HG02870 (cell line): ENCODE measurements around the gene PPP4C.

Source experiments
- ATAC-seq: cut with Tn5 transposase; IDR thresholded peaks from one replicate; pipeline ENCODE4 v1.9.1; 2021; ENCODE audit warnings: mild to moderate bottlenecking, moderate library complexity; ENCODE audit not compliant: unreplicated experiment

PPP4C gene

DNA sequence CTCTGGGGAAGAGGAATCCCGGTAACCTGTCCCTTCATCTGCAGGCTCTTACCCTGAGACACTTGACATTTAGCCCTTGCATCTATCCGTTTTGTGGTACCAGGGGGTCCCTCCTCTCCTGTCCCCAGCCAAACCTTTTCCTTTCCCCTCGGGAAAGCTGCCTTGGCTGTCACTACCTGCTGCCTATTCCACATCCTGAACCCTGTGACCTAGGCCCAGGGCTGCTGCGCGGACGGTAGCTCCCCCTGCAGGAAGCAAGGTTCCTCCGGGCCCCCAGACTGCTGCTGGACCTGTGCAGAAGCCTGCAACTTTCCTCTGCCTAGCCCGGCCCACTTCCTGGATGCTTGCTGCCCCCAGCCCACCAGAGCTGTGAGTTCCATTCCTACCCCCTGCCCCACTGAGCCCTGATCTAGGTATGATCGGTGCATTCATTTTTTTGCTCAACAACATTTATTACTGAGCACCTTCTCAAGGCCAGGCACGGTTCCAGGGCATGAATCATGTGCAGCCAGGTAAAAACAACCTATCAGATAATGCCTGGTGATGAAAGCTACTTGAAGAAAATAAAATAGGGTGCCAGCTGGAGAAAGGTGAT is 20.7 kb upstream of the PPP4C start:
- ATAC-seq = no peak

DNA sequence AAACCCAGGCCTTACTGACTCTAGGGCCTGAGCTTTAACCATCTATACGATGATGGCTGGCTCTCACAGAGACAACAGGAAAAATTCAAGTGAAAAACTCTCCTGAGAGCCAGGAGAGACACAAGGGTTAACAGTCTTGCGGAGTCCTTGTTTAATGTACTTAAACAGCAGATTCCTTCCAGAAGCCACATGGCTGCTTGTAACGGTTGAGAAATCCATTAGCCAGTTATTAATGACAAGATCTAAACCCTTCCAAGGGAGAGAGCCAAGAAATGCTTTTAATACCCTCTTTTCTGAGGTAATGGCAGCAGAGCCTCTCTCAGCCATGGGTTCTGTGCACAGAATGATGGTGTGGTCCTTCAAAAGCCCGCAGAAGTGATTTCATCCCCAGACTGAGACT is 15.4 kb upstream of the PPP4C start:
- no peak for ATAC-seq

DNA sequence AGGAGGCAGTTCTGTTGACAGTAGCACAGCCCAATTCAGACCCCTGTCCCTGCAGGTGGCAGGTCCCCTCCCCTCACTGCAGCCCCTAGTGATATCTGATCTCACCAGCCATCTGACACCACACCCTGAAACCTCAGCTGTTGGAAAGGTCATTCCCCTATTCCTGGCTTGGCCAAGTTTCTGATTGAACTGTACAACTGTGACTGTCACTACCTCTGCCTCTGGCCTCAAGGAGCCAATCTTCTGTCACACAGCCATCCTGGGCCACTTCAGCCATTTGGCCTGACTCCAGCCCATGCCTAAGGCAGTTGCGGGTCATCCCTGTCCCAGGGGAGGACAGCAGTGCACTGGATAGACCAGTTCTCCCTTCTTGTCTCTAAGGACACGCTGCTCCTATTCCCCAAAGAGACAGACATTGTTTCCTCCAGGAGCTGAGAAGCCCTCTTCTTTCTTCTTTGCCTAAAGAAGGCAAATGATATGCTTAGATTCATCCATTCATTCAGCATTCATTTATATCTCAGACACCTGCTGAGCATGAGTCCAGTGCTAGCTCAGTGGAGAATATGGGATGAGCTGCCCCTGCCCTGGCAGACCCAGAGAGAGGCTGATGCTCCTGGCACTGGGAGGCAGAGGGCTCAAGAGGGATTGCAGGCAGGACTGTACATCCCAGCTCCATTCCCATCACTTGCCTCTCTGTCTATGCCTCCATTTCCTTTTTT is 14.8 kb upstream of the PPP4C start:
- no peak for ATAC-seq

DNA sequence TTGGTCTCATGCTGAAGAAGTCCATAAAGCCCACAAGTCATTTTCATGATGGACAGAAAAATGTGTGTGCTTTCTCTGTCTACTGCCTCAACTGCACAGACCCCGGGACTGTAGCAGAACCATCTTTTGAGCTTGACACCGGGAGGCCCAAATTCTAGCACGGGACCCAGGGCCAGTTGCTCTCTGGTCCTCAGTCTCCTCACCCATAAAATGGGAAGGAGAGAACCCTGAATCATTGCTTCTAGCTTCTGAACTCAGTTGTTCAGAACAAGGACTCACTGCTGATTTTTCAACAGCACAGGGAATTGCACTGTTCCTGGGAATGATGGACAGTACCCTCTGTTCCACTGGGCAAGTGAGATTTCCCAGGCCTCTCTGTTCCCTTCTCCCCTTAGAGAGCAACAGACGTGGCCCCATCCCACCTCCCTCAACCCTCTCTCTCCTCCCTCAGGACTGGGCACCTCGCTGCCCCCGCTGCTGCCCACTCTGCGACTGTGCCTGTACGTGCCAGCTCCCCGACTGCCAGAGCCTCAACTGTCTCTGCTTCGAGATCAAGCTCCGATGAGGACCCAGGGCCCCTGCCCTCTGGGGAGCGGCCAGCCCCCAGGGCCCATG is 12.4 kb upstream of the PPP4C start:
- no peak for ATAC-seq

DNA sequence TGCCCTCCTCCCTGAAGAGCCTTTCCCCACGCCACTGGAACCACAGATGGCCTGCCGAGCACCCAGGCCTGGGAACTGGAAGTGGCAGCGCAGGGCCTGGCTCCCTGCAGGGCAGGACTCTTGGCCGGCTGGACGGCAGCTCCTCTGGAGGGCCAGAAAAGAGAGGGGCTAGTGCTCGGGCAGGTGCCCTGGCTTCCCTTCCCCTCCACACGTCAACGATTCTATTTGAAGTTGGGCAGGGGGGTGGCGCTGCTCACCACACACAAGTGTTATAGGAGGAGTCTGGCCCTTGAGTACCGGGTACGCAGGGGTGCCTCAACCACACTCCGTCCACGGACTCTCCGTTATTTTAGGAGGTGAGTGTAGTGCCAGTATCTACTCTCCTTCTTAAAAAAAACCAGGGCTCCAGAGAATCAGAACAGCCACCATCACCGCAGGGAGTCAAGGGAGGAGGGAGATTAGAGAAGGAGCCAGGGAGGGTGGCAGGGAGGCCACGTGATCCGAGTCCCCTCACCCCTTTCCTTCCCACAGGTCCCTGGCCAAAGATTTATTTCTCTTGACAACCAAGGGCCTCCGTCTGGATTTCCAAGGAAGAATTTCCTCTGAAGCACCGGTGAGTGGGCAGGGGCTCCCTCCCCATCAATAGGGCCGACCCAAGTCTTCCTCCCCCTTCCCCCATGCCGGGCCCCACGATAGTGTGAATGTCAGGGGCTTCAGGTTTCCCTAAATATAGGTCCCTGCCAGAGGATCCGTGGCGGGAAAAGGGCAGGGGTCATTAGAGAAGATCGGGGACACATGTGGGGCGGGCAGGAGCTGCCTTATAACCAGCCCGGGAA is 11.7 kb upstream of the PPP4C start:
- ATAC-seq = no peak

DNA sequence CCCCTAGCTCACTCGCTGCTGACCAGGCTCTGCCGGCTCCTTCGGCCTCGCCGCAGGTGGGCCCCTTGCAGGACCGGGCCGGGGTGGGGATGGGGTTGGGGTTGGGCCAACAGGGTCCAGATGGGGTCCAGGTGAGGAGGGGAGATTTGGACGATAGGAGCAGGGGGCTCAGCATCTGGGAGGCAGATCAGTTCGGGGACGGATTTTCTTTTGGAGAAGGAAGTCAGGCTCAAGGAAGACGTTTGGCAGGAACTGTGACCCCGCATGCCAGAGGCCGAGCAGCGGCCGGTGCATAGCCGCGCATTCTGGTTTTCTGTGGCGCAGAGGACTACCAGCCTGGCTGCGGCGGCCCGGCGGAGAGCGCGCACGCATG is 11.1 kb upstream of the PPP4C start:
- no peak for ATAC-seq

DNA sequence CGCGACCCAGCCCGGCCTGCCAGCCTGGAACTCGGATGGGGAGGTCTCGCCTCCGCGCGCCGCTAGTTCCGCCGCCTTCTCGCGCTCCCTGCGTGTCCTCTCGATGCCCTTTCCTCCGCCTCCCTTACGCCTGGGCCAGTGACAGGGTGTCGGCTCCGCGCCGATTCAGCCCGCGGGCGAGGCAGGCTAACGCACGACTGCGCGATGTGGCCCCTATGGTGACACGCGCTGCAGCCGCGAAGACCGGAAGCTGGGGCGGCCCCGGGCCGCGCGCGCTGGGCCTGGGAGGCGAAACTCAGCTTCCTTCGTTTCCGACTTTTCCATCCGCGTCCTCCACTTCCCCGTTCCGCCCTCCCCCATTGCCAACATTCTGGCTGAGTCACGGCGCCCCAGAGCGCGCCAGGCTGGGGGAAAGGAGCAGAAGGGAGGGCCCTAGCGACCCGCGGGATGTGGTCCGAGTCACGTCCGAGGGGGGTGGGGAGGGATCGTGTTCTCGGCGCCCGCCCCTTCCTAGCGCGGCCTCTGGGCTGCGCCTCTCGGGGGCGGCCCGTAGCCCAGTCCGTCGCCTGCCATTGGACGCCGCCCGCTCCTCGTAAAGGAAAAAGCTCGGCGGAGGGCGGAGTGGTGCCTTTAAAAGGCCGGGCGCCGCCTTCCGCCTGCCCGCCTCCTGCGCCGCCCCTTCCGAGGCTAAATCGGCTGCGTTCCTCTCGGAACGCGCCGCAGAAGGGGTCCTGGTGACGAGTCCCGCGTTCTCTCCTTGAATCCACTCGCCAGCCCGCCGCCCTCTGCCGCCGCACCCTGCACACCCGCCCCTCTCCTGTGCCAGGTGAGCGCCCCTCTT is 10.5 kb upstream of the PPP4C start, which contains the start of gene ALDOA:
Gene ALDOA (plus strand): TSS at position 659 of the 841 bp plus-strand sequence. CDS start 1,138 bp downstream, outside the sequence.
- peak; percentile 66 for ATAC-seq

DNA sequence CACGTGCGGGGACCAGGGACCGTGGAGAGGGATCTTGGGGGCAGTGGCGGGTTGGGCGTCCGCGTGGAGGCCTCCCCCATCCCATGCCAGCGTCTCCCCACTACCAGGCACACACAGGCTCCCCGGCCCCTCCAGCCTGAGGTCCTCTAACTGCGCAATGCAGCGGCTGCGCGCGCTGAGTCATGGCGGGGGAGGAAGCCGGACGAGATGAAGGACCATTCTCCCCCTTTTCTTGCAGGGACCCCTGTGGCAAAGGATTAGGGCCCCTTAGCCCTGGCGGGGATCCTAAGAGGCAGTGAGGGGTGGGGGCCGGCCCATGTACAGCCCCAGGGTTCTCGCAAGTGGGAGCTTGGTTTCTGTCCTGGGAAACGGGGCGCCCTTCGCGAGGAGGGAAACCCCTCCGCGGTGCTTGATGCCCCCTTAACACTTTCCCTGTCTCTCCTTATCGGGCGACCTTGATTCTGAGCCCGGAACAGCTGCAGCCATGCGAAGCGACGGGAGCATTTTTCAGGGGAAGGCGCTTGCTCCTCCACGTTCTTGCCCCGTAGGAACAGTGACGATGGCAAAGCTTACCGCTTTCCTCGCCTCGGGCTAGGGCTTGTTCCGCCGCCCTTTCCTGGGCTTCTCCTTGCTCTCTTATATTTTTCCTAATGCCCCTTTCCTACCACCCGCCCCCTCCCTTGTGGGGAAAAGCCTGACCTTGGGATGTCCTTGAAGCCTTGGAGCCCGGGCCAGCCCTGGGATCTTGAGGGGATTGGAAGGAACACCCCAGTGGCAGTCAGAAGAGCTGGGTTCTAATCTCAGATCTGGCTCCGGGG is 9.6 kb upstream of the PPP4C start:
- ATAC-seq = no peak

DNA sequence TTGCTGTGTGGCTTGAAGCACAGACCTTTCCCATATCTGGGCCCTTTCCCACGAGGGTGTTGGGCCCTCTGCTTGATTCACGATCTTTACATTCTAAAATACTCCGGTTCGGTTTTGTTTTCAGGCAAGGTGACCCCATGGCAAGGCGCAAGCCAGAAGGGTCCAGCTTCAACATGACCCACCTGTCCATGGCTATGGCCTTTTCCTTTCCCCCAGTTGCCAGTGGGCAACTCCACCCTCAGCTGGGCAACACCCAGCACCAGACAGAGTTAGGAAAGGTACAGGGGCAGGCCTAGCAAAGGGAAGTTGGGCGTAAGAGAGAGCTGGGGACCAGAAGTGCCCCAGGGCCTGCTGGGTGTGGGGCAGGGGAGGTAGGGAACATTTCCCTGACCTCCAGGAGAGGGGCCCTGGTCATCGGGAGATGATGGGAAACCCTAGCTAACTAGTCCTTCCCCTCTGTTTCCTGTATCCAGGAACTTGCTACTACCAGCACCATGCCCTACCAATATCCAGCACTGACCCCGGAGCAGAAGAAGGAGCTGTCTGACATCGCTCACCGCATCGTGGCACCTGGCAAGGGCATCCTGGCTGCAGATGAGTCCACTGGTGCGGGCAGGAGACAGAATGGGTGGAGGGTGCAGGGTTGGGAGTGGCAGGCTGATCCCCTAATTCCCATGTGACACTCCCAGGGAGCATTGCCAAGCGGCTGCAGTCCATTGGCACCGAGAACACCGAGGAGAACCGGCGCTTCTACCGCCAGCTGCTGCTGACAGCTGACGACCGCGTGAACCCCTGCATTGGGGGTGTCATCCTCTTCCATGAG is 8.8 kb upstream of the PPP4C start:
- ATAC-seq = no peak

DNA sequence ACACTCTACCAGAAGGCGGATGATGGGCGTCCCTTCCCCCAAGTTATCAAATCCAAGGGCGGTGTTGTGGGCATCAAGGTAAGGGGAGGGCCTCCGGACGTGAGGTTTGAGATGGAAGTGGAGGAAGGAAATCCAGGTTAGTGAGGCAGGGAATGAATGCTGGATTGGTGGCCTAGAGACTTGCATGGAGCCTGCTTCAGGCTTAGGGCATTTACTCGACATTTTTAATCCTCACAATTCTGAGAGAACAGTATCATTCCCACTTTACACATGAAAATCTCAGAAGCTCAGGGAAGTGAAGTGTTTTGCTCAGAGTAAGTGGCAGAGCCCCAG is 8.2 kb upstream of the PPP4C start:
- no peak for ATAC-seq

DNA sequence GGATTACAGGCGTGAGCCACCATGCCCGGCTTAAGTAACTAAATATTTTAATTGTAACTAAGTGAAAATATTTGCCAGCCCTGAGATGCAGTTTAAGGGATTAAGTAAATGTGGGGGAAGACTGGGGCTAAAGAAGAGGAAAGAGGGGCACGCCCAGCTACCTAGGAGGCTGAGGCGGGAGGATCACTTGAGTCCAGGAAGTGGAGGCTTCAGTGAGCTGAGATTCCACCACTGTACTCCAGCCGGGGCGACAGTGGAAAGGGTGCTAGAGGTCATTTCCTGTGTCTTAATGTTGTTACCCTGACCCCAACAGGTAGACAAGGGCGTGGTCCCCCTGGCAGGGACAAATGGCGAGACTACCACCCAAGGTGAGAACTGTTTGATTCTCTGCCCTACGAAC is 7.5 kb upstream of the PPP4C start:
- ATAC-seq = no peak

DNA sequence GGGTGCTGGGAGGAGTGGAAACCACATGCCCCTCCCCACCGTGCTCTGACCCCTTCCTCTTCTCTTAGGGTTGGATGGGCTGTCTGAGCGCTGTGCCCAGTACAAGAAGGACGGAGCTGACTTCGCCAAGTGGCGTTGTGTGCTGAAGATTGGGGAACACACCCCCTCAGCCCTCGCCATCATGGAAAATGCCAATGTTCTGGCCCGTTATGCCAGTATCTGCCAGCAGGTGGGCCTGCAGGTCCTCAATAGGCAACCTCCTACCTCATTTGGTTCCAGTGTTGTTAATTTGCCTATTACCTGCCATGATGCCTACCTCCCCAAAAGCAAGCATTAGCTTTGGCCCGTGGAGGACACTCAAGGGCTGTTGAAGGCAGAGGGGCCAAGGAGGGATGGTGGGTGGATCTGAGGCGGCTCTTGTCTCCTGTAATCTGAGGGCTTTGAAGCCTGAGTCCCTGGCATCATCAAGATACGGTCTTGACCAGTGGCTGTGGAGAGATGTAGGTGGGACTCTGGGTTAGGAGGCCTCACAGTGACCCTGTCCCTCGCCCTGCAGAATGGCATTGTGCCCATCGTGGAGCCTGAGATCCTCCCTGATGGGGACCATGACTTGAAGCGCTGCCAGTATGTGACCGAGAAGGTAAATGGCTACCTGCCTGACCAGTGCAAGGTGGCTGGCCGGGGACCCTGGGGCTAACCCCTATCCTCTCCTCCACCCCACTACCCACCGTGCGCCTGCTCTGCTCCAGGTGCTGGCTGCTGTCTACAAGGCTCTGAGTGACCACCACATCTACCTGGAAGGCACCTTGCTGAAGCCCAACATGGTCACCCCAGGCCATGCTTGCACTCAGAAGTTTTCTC is 6.8 kb upstream of the PPP4C start:
- ATAC-seq = no peak

DNA sequence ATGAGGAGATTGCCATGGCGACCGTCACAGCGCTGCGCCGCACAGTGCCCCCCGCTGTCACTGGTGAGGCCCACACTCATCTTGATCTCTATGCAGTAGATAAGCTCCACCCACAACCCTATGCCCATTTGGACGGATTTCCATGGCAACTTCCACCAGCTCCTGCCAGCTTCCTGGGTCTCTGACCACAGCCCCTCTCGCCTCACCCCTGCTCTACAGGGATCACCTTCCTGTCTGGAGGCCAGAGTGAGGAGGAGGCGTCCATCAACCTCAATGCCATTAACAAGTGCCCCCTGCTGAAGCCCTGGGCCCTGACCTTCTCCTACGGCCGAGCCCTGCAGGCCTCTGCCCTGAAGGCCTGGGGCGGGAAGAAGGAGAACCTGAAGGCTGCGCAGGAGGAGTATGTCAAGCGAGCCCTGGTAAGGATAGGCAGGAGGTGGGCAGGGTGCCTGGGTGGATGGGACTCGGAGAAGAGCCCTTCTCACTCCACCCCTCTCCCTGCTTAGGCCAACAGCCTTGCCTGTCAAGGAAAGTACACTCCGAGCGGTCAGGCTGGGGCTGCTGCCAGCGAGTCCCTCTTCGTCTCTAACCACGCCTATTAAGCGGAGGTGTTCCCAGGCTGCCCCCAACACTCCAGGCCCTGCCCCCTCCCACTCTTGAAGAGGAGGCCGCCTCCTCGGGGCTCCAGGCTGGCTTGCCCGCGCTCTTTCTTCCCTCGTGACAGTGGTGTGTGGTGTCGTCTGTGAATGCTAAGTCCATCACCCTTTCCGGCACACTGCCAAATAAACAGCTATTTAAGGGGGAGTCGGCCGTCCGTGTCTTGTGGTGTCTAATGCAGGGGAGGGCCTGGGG is 6.0 kb upstream of the PPP4C start:
- ATAC-seq = no peak

DNA sequence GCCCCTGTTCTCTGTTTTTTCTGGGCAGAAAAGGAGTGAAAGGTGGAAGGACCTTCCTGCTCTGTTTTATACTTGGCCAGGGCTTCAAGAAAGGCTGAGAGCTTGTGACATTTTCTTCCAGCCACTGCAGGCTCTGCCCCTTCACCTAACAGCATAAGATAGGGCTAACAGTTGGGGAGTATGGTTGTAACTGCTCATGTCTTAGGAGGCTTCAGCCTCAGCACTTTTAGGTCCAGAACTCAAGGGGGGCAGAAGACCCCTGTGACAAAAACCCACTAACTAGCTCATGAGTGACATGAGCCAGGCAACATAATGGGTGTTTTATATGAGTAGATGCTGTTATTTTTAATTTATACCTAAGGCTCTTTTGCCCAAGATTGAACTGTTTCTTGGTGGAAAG is 5.3 kb upstream of the PPP4C start:
- no peak for ATAC-seq

DNA sequence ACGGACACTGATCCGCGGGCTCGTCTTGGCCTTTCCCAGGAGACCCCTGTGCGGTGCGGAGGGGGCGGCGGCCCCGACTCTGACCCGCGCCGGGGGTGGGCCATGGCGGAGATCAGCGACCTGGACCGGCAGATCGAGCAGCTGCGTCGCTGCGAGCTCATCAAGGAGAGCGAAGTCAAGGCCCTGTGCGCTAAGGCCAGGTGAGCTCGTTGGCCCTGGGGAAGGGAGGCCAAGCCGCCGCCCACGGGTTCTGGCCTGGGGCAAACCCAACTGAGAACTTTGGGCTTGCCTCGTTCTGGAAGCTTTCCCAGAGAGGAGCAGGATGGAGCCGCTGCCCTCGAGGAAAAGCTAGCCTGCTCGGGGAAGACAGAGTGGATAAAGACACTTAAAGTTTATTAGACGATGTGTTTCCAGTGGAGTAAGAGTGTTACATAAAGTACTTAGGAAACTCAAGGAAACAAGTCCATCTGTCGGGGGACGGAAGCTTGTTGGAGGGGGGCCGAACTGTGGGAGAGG is 540 bp downstream of the PPP4C start:
- ATAC-seq = no peak

DNA sequence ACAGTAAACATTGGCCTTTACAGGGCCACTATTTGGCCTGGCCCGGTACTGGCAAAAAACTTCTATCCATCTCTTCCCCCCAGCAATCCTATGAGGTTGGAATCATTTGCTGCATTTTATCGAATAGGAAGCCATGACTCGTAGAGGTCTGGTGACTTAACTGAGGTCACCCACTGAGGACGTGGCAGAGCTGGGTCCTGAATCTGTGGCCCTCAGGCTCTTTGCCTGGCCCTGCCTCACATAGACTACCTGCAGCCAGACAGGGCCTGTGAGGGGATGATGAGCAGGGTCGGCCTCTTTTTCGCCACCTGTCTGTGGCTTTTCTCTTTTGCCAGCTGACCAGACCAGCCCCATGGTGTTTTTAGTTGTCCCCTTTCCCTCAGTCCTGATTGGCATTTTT is 1.9 kb downstream of the PPP4C start:
- ATAC-seq = no peak

DNA sequence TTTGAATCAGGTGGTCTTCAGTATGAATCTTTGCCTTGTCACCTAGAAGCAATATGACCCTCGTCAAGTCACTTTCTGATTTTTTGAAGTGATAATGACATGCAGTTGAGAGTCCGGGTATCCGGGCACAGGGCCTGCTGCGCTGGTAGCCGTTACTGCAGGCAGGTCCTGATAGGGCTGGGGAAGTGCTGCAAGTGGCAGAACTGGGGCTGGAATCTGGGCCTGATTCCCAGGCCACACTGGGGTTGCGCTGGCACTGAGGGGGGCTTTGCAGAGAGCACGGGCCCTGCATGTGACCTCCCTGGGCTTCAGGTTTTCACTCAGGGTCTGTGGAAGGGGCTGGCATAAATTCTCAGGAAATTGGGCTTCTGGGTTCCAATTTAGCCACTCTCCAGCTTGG is 3.0 kb downstream of the PPP4C start:
- no peak for ATAC-seq
